Non-pigmented ciliary epithelial cell (primary cell): ENCODE data around the gene NR1H2.
"Not testable (repeated sequence)": the region's sequence is repeated elsewhere in the genome, so short reads cannot be mapped to it uniquely, and the experiment has no call there.

Experiments used
- DNase-seq: peaks from one replicate; pipeline ENCODE4 v3.0.0-alpha.2; 2010; ENCODE audit warnings: low read depth

Gene NR1H2

GRCh38 chr19:50378169-50378862 lies 2.1 kb downstream of the NR1H2 start:
- DNase-seq = no peak

- no peak for DNase-seq
Observed at GRCh38 chr19:50378863-50379236, 2.6 kb downstream of the NR1H2 start.

GRCh38 chr19:50379602-50380001 lies 3.3 kb downstream of the NR1H2 start:
- DNase-seq = no peak

GRCh38 chr19:50380137-50380536 lies 3.9 kb downstream of the NR1H2 start:
- DNase-seq = no peak

- DNase-seq = no peak
Observed at GRCh38 chr19:50380751-50381151, 4.5 kb downstream of the NR1H2 start.

GRCh38 chr19:50381881-50382729 lies 5.8 kb downstream of the NR1H2 start:
- DNase-seq = no peak

GRCh38 chr19:50383001-50383851 lies 7.0 kb downstream of the NR1H2 start:
- DNase-seq = no peak

- DNase-seq = peak; percentile 89
Observed at GRCh38 chr19:50383852-50384684, 7.8 kb downstream of the NR1H2 start, which contains the start of gene POLD1. Gene POLD1, plus strand, starts transcription at chr19:50384347. Its CDS starts 14,505 bp downstream, at chr19:50398852.

- DNase-seq = no peak
Observed at GRCh38 chr19:50384685-50385535, 8.7 kb downstream of the NR1H2 start.

- no peak for DNase-seq
Observed at GRCh38 chr19:50387176-50387867, 11.1 kb downstream of the NR1H2 start.

GRCh38 chr19:50387868-50388245 lies 11.6 kb downstream of the NR1H2 start:
- DNase-seq = no peak

- not testable (repeated sequence) for DNase-seq
Observed at GRCh38 chr19:50390295-50390694, 14.0 kb downstream of the NR1H2 start.

GRCh38 chr19:50390952-50391351 lies 14.7 kb downstream of the NR1H2 start:
- not testable (repeated sequence) for DNase-seq

GRCh38 chr19:50392759-50393158 lies 16.5 kb downstream of the NR1H2 start:
- DNase-seq = no peak

- DNase-seq = no peak
Observed at GRCh38 chr19:50393589-50393988, 17.3 kb downstream of the NR1H2 start.

GRCh38 chr19:50394017-50394416 lies 17.8 kb downstream of the NR1H2 start:
- no peak for DNase-seq

- DNase-seq = no peak
Observed at GRCh38 chr19:50398675-50399367, 22.6 kb downstream of the NR1H2 start.

- DNase-seq = no peak
Observed at GRCh38 chr19:50399368-50399745, 23.1 kb downstream of the NR1H2 start.
